ENCODE results near the gene NT5DC1. TPM values are rescaled to one million over a fixed set of nuclear protein-coding genes. Genes with fewer than 3 reads are reported as not detected.

NT5DC1 gene
- total RNA-seq, 1 donor from 2014 or later: 29.7 TPM

DNA sequence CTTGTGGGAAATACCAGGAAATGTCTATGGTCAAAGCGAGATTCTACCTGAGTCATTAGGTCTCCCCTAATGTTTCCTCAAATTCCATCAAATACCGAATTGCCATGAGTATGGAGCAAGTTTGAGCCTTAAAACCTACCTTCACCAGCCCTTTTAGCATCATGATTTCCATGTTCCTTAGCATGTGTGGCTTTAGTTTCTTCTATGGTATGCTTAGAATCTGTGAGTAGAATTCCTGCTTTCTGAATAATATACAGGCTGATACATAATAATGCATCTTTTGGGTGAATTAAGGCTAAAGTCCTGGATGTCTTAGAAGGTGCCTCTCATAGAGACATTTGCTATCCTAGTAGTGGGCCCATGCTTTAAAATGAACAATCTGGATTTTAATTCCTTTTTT lies 121.3 kb downstream of the NT5DC1 start:
- no peak overlapping the region for H2AFZ ChIP-seq (ENCODE audit: low read depth, low read length)
- TF ChIP-seq EZH2 (IDR thresholded peaks at IDR 0.05; ENCODE audit: insufficient read depth, low read length) (no peak), CTCF (IDR thresholded peaks at IDR 0.05; ENCODE audit: insufficient read depth, low read depth, low read length) (no peak)
- Mint-ChIP-seq H3K27me3 (ENCODE audit: low read depth, unreplicated experiment) (no peaks in the 10 kb centered on the region), H3K9me3 (ENCODE audit: unreplicated experiment) (no peaks in the 10 kb centered on the region), H3K36me3 (ENCODE audit: low read depth, unreplicated experiment) (no peaks in the 10 kb centered on the region), H3K4me3 (ENCODE audit: unreplicated experiment) (no peak overlapping the region), H3K27ac (ENCODE audit: unreplicated experiment) (no peak overlapping the region), H3K4me1 (ENCODE audit: low read depth, unreplicated experiment) (peaks cover 32% of the 10 kb centered on the region)
- no peaks in the 10 kb centered on the region for H3K79me2 ChIP-seq (ENCODE audit: insufficient read depth, low read length)
- no peak overlapping the region for H3K4me2 ChIP-seq (ENCODE audit: low read length)
- no peaks in the 10 kb centered on the region for H3K27me3 ChIP-seq (ENCODE audit: insufficient read depth, low read length)
- no peak for DNase-seq (ENCODE audit: low read depth)
- H3K9me3 ChIP-seq (ENCODE audit: insufficient read depth, low read depth, low read length): no peaks in the 10 kb centered on the region
- no peaks in the 10 kb centered on the region for H3K4me1 ChIP-seq (ENCODE audit: insufficient read depth, low read length)
- no peaks in the 10 kb centered on the region for H4K20me1 ChIP-seq (ENCODE audit: insufficient read depth, low read length)
- FAIRE-seq: no peak
- H3K4me3 ChIP-seq (ENCODE audit: insufficient read depth, low read depth, low read length): no peak overlapping the region
- H3K9ac ChIP-seq (ENCODE audit: low read length): no peak overlapping the region
- no peak overlapping the region for H3K27ac ChIP-seq (ENCODE audit: low read depth, low read length)
- H3K36me3 ChIP-seq (ENCODE audit: insufficient read depth, low read length): no peaks in the 10 kb centered on the region

DNA sequence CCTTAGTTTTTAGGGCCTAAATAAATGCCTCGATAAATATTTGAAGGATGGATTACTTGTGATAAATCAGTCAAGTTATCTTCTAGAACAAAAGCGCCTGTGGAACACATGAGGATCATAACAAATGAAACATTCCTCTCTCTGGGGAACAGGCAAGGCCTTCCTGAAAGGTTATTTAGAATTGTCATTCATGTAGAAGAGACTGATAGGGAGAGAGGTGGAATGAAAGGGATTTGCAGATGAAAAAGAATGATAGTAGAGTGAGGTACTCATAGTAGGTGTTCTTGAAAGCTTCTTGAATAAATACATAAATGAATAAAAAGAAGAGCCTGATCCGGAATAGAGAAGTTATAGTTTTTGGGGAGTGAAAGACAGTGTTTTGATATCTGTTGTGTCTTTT lies 122.7 kb downstream of the NT5DC1 start:
- Histone ChIP-seq H4K20me1 (ENCODE audit: insufficient read depth, low read length) (no peaks in the 10 kb centered on the region), H3K4me3 (ENCODE audit: insufficient read depth, low read depth, low read length) (no peak overlapping the region), H3K79me2 (ENCODE audit: insufficient read depth, low read length) (no peaks in the 10 kb centered on the region), H3K4me2 (ENCODE audit: low read length) (no peak overlapping the region), H3K9me3 (ENCODE audit: insufficient read depth, low read depth, low read length) (no peaks in the 10 kb centered on the region), H3K9ac (ENCODE audit: low read length) (no peak overlapping the region), H3K27me3 (ENCODE audit: insufficient read depth, low read length) (no peaks in the 10 kb centered on the region), H2AFZ (ENCODE audit: low read depth, low read length) (no peak overlapping the region), H3K4me1 (ENCODE audit: insufficient read depth, low read length) (no peaks in the 10 kb centered on the region), H3K36me3 (ENCODE audit: insufficient read depth, low read length) (no peaks in the 10 kb centered on the region), H3K27ac (ENCODE audit: low read depth, low read length) (no peak overlapping the region)
- no peak for DNase-seq (ENCODE audit: low read depth)
- FAIRE-seq: no peak
- peaks cover 29% of the 10 kb centered on the region for H3K4me1 Mint-ChIP-seq (ENCODE audit: low read depth, unreplicated experiment)
- no peak overlapping the region for H3K4me3 Mint-ChIP-seq (ENCODE audit: unreplicated experiment)
- no peak overlapping the region for H3K27ac Mint-ChIP-seq (ENCODE audit: unreplicated experiment)
- H3K36me3 Mint-ChIP-seq (ENCODE audit: low read depth, unreplicated experiment): no peaks in the 10 kb centered on the region
- H3K9me3 Mint-ChIP-seq (ENCODE audit: unreplicated experiment): no peaks in the 10 kb centered on the region
- no peaks in the 10 kb centered on the region for H3K27me3 Mint-ChIP-seq (ENCODE audit: low read depth, unreplicated experiment)
- no peak for TF ChIP-seq CTCF (IDR thresholded peaks at IDR 0.05; ENCODE audit: insufficient read depth, low read depth, low read length)
- TF ChIP-seq EZH2 (IDR thresholded peaks at IDR 0.05; ENCODE audit: insufficient read depth, low read length): no peak

GRCh38 chr6:116229287-116229913 lies 128.7 kb downstream of the NT5DC1 start:
- Histone ChIP-seq H3K9me3 (ENCODE audit: insufficient read depth, low read depth, low read length) (no peaks in the 10 kb centered on the region), H4K20me1 (ENCODE audit: insufficient read depth, low read length) (no peaks in the 10 kb centered on the region), H2AFZ (ENCODE audit: low read depth, low read length) (peak overlapping the region; percentile 91), H3K4me3 (ENCODE audit: insufficient read depth, low read depth, low read length) (peak overlapping the region; percentile 64), H3K4me2 (ENCODE audit: low read length) (peak overlapping the region; percentile 86), H3K36me3 (ENCODE audit: insufficient read depth, low read length) (no peaks in the 10 kb centered on the region), H3K27me3 (ENCODE audit: insufficient read depth, low read length) (no peaks in the 10 kb centered on the region), H3K4me1 (ENCODE audit: insufficient read depth, low read length) (peaks cover 8% of the 10 kb centered on the region), H3K9ac (ENCODE audit: low read length) (peak overlapping the region; percentile 66), H3K27ac (ENCODE audit: low read depth, low read length) (peak overlapping the region; percentile 38), H3K79me2 (ENCODE audit: insufficient read depth, low read length) (no peaks in the 10 kb centered on the region)
- H3K4me1 Mint-ChIP-seq (ENCODE audit: low read depth, unreplicated experiment): no peaks in the 10 kb centered on the region
- no peak for TF ChIP-seq EZH2 (IDR thresholded peaks at IDR 0.05; ENCODE audit: insufficient read depth, low read length)
- TF ChIP-seq CTCF (IDR thresholded peaks at IDR 0.05; ENCODE audit: insufficient read depth, low read depth, low read length): no peak
- H3K36me3 Mint-ChIP-seq (ENCODE audit: low read depth, unreplicated experiment): peaks cover 2% of the 10 kb centered on the region
- no peak overlapping the region for H3K27ac Mint-ChIP-seq (ENCODE audit: unreplicated experiment)
- DNase-seq (ENCODE audit: low read depth): peak; percentile 95
- FAIRE-seq: peak; percentile 47
- H3K4me3 Mint-ChIP-seq (ENCODE audit: unreplicated experiment): no peak overlapping the region
- H3K27me3 Mint-ChIP-seq (ENCODE audit: low read depth, unreplicated experiment): no peaks in the 10 kb centered on the region
- H3K9me3 Mint-ChIP-seq (ENCODE audit: unreplicated experiment): peaks cover 2% of the 10 kb centered on the region

Measured in astrocyte (in vitro differentiated cells and primary cell).